Right atrium auricular region (tissue), 2 donors: ENCODE data around the gene SREBF1. TPM values are rescaled to one million over a fixed set of nuclear protein-coding genes. Genes with fewer than 3 reads are reported as not detected.

Experiments used
- DNase-seq: peaks from one replicate; pipeline ENCODE4 v3.0.0-alpha.2; 2019; ENCODE audit warnings: low spot score
- H3K27ac ChIP-seq, 2 donors: fragments of 200-600 bp; sonication (generic); 1 replicate in 1 of 2; 2 replicates in 1 of 2; pipeline ENCODE4 v1.5.1; 2016 to 2019
- H3K27me3 ChIP-seq, 2 donors: fragments of 200-600 bp; sonication (generic); one replicate each; pipeline versions ENCODE4 v1.5.1 to v1.6.0; 2017 to 2019
- H3K36me3 ChIP-seq: fragments of 200-600 bp; sonication (generic); one replicate; pipeline ENCODE4 v1.5.1; 2016
- H3K4me1 ChIP-seq, 2 donors: fragments of 200-600 bp; sonication (generic); one replicate each; pipeline versions ENCODE4 v1.5.1 to v1.6.0; 2017 to 2019
- H3K4me3 ChIP-seq, 2 donors: fragments of 200-600 bp; sonication (generic); 1 replicate in 1 of 2; 2 replicates in 1 of 2; pipeline ENCODE4 v1.5.1; 2017 to 2019; ENCODE audit warnings: mild to moderate bottlenecking in 1 of 2, moderate library complexity in 1 of 2
- H3K9me3 ChIP-seq, 2 donors: fragments of 200-600 bp; sonication (generic); one replicate each; pipeline ENCODE4 v1.5.1; 2019
- CTCF ChIP-seq, 2 donors: fragments of 200-600 bp; sonication (generic); IDR thresholded peaks; one replicate each; pipeline ENCODE4 v1.5.1; 2019; ENCODE audit warnings: antibody characterized with exemption in 2 of 2
- total RNA-seq, 2 donors: library from RNA; depleted of rRNA; stranded (reverse); fragments of >200 nt; gene quantifications; one replicate each; pipeline ENCODE4 v1.1.0, GENCODE V29; 2016

The SREBF1 gene
- total RNA-seq, 2 donors from 2014 or later: 17.0 to 29.8 TPM

GRCh38 chr17:17798010-17798556, 38.7 kb downstream of the SREBF1 start:
- Histone ChIP-seq H3K27ac (no peak overlapping the region), H3K4me1 (peaks cover 0 to 31% of the 10 kb centered on the region in 2 donors), H3K36me3 (peaks cover 55% of the 10 kb centered on the region), H3K9me3 (no peaks in the 10 kb centered on the region), H3K4me3 (no peak overlapping the region), H3K27me3 (no peaks in the 10 kb centered on the region)
- TF ChIP-seq CTCF (IDR thresholded peaks at IDR 0.05): no peak
- no peak for DNase-seq

- peak overlapping the region; percentile 20 to 63 for H3K27ac ChIP-seq
These were observed 39.5 kb downstream of the SREBF1 start for GRCh38 chr17:17797119-17797809.

GRCh38 chr17:17796787-17797061, 40.1 kb downstream of the SREBF1 start:
- peaks cover 55% of the 10 kb centered on the region for H3K36me3 ChIP-seq
- no peak for DNase-seq
- TF ChIP-seq CTCF (IDR thresholded peaks at IDR 0.05): no peak

More at GRCh38 chr17:17797119-17797809, 39.5 kb downstream of the SREBF1 start:
- no peaks in the 10 kb centered on the region for H3K9me3 ChIP-seq
- no peak overlapping the region for H3K4me3 ChIP-seq
- H3K36me3 ChIP-seq: peaks cover 55% of the 10 kb centered on the region
- no peaks in the 10 kb centered on the region for H3K27me3 ChIP-seq
- no peak for DNase-seq
- TF ChIP-seq CTCF (IDR thresholded peaks at IDR 0.05): no peak
- peaks cover 0 to 39% of the 10 kb centered on the region in 2 donors for H3K4me1 ChIP-seq

GRCh38 chr17:17795946-17796786, 40.6 kb downstream of the SREBF1 start:
- H3K27me3 ChIP-seq: no peaks in the 10 kb centered on the region
- DNase-seq: no peak
- H3K4me3 ChIP-seq: no peak overlapping the region
- TF ChIP-seq CTCF (IDR thresholded peaks at IDR 0.05): no peak
- no peak overlapping the region for H3K27ac ChIP-seq
- H3K36me3 ChIP-seq: peaks cover 55% of the 10 kb centered on the region
- no peaks in the 10 kb centered on the region for H3K9me3 ChIP-seq
- peaks cover 0 to 50% of the 10 kb centered on the region in 2 donors for H3K4me1 ChIP-seq

More at GRCh38 chr17:17796787-17797061, 40.1 kb downstream of the SREBF1 start:
- Histone ChIP-seq H3K27ac (peak overlapping the region; percentile 20 to 63), H3K9me3 (no peaks in the 10 kb centered on the region), H3K27me3 (no peaks in the 10 kb centered on the region), H3K4me3 (no peak overlapping the region), H3K4me1 (peaks cover 0 to 45% of the 10 kb centered on the region in 2 donors)

- no peak overlapping the region for H3K4me3 ChIP-seq
- TF ChIP-seq CTCF (IDR thresholded peaks at IDR 0.05): no peak
- no peak overlapping the region for H3K27ac ChIP-seq
- no peaks in the 10 kb centered on the region for H3K9me3 ChIP-seq
- peaks cover 55% of the 10 kb centered on the region for H3K36me3 ChIP-seq
- peaks cover 0 to 59% of the 10 kb centered on the region in 2 donors for H3K4me1 ChIP-seq
- H3K27me3 ChIP-seq: no peaks in the 10 kb centered on the region
- no peak for DNase-seq
These were observed 41.5 kb downstream of the SREBF1 start for GRCh38 chr17:17795296-17795695.
